Measurements from ENCODE around the gene LYPD3. TPM values are rescaled to one million over a fixed set of nuclear protein-coding genes. Genes with fewer than 3 reads are reported as not detected.

LYPD3 gene
- total RNA-seq, 2 experiments from 2014 or later = not detected

GRCh38 chr19:43498233-43498842 is 32.9 kb upstream of the LYPD3 start:
- H4K20me1 ChIP-seq (ENCODE audit: insufficient read depth, low read length) = no peaks in the 10 kb centered on the region
- H3K79me2 ChIP-seq (ENCODE audit: insufficient read depth, low read depth, low read length) = no peaks in the 10 kb centered on the region
- H3K9me3 ChIP-seq (ENCODE audit: low read length) = no peaks in the 10 kb centered on the region
- H2AFZ ChIP-seq (ENCODE audit: low read length) = no peak overlapping the region
- TF ChIP-seq CTCF (conservative IDR thresholded peaks at IDR 0.05; ENCODE audit: low read length) = no peak
- no peak for TF ChIP-seq EZH2phosphoT487 (IDR thresholded peaks at IDR 0.05; ENCODE audit: borderline replicate concordance, low read depth, low read length)
- no peak for DNase-seq (ENCODE audit: low spot score)
- CTCF ChIA-PET (ENCODE audit: unreplicated experiment) = no interaction called here
- no peak overlapping the region for H3K4me2 ChIP-seq (ENCODE audit: low read length)
- no peak overlapping the region for H3K27ac ChIP-seq (ENCODE audit: low read depth, low read length, poor library complexity, severe bottlenecking)
- intact Hi-C loops (cut with micrococcal nuclease; ENCODE audit: unreplicated experiment) = no loop called here
- POLR2A ChIA-PET = no interaction called here
- H3K36me3 ChIP-seq (ENCODE audit: insufficient read depth, low read length) = no peaks in the 10 kb centered on the region
- BruUV-seq (replicated peaks) = no TSS peak
- H3K9me2 ChIP-seq (ENCODE audit: insufficient read depth, low read length) = no peaks in the 10 kb centered on the region
- peaks cover 3% of the 10 kb centered on the region for H3K4me1 ChIP-seq (ENCODE audit: insufficient read depth, low read length, poor library complexity, severe bottlenecking)
- H3K4me3 ChIP-seq (ENCODE audit: low read depth, low read length, poor library complexity, severe bottlenecking) = no peak overlapping the region

GRCh38 chr19:43496960-43497359 is 31.6 kb upstream of the LYPD3 start:
- no TSS peak for BruUV-seq (replicated peaks)
- DNase-seq (ENCODE audit: low spot score) = no peak
- intact Hi-C loops (cut with micrococcal nuclease; ENCODE audit: unreplicated experiment) = no loop called here

More at GRCh38 chr19:43496960-43497359, 31.6 kb upstream of the LYPD3 start:
- H3K9me3 ChIP-seq (ENCODE audit: low read length) = no peaks in the 10 kb centered on the region
- TF ChIP-seq EZH2phosphoT487 (IDR thresholded peaks at IDR 0.05; ENCODE audit: borderline replicate concordance, low read depth, low read length) (no peak), CTCF (conservative IDR thresholded peaks at IDR 0.05; ENCODE audit: low read length) (no peak)
- H3K4me2 ChIP-seq (ENCODE audit: low read length) = no peak overlapping the region
- H3K27ac ChIP-seq (ENCODE audit: low read depth, low read length, poor library complexity, severe bottlenecking) = no peak overlapping the region
- no peak overlapping the region for H3K4me3 ChIP-seq (ENCODE audit: low read depth, low read length, poor library complexity, severe bottlenecking)
- no peaks in the 10 kb centered on the region for H3K79me2 ChIP-seq (ENCODE audit: insufficient read depth, low read depth, low read length)
- no peak overlapping the region for H2AFZ ChIP-seq (ENCODE audit: low read length)
- H3K36me3 ChIP-seq (ENCODE audit: insufficient read depth, low read length) = no peaks in the 10 kb centered on the region
- H3K4me1 ChIP-seq (ENCODE audit: insufficient read depth, low read length, poor library complexity, severe bottlenecking) = no peaks in the 10 kb centered on the region
- no peaks in the 10 kb centered on the region for H3K9me2 ChIP-seq (ENCODE audit: insufficient read depth, low read length)
- POLR2A ChIA-PET = no interaction called here
- no peaks in the 10 kb centered on the region for H4K20me1 ChIP-seq (ENCODE audit: insufficient read depth, low read length)
- CTCF ChIA-PET (ENCODE audit: unreplicated experiment) = no interaction called here

All from OCI-LY7 (cell line).